HEK293T (cell line): ENCODE measurements around the gene DDAH1.

ENCODE experiments used
- CTCF ChIA-PET: fragments of 350-600 bp; formaldehyde crosslinking; extraction: SDS; loops from one replicate; lab custom pipeline; 2021; ENCODE audit warnings: antibody characterized with exemption, inconsistent platforms; lab: Yijun Ruan, JAX
- POLR2A ChIA-PET: fragments of 350-600 bp; formaldehyde crosslinking; extraction: SDS; loops from one replicate; lab custom pipeline; 2020; ENCODE audit warnings: antibody characterized with exemption, inconsistent platforms; lab: Yijun Ruan, JAX
- DNase-seq: peaks from one replicate; pipeline ENCODE4 v3.0.0; 2012; ENCODE audit warnings: mixed read lengths; ENCODE audit errors: extremely low spot score
- ARNT ChIP-seq: fragments of 450-650 bp; IDR thresholded peaks from 2 replicates; pipeline ENCODE4 v1.6.1; 2017; ENCODE audit warnings: mild to moderate bottlenecking
- BHLHE40 ChIP-seq: fragments of 450-650 bp; IDR thresholded peaks from 2 replicates; pipeline ENCODE4 v1.6.1; 2016; ENCODE audit warnings: mild to moderate bottlenecking, moderate library complexity, borderline replicate concordance
- CTBP1 ChIP-seq: fragments of 450-650 bp; IDR thresholded peaks from 2 replicates; pipeline ENCODE4 v1.6.1; 2016; ENCODE audit warnings: borderline replicate concordance
- ELF4 ChIP-seq: fragments of 450-650 bp; IDR thresholded peaks from 2 replicates; pipeline ENCODE4 v1.6.1; 2017; ENCODE audit warnings: antibody characterized with exemption
- FOXA1 ChIP-seq: fragments of 450-650 bp; IDR thresholded peaks from 2 replicates; pipeline ENCODE4 v1.6.1; 2016; ENCODE audit warnings: mild to moderate bottlenecking
- FOXK2 ChIP-seq: fragments of 450-650 bp; IDR thresholded peaks from 2 replicates; pipeline ENCODE4 v1.6.1; 2016; ENCODE audit warnings: mild to moderate bottlenecking
- FOXM1 ChIP-seq: fragments of 450-650 bp; IDR thresholded peaks from 2 replicates; pipeline ENCODE4 v1.6.1; 2017; ENCODE audit warnings: mild to moderate bottlenecking, borderline replicate concordance
- HDGF ChIP-seq: fragments of 450-650 bp; IDR thresholded peaks from 2 replicates; pipeline ENCODE4 v1.6.1; 2017; ENCODE audit warnings: antibody characterized with exemption, borderline replicate concordance
- L3MBTL2 ChIP-seq: fragments of 450-650 bp; conservative IDR thresholded peaks from 2 replicates; pipeline ENCODE4 v1.6.1; 2016; ENCODE audit warnings: mild to moderate bottlenecking
- LEF1 ChIP-seq: fragments of 450-650 bp; IDR thresholded peaks from 2 replicates; pipeline ENCODE4 v1.6.1; 2017; ENCODE audit warnings: mild to moderate bottlenecking, borderline replicate concordance
- NFRKB ChIP-seq: fragments of 450-650 bp; IDR thresholded peaks from 2 replicates; pipeline ENCODE4 v1.6.1; 2016; ENCODE audit warnings: mild to moderate bottlenecking, moderate library complexity
- PKNOX1 ChIP-seq: fragments of 450-650 bp; IDR thresholded peaks from 2 replicates; pipeline ENCODE4 v1.6.1; 2016
- SP1 ChIP-seq: fragments of 450-650 bp; IDR thresholded peaks from 2 replicates; pipeline ENCODE4 v1.6.1; 2017
- SUZ12 ChIP-seq: fragments of 450-650 bp; IDR thresholded peaks from 2 replicates; pipeline ENCODE4 v1.6.1; 2016; ENCODE audit warnings: mild to moderate bottlenecking
- TARDBP ChIP-seq: fragments of 450-650 bp; IDR thresholded peaks from 2 replicates; pipeline ENCODE4 v1.6.1; 2016
- ZNF384 ChIP-seq: fragments of 450-650 bp; IDR thresholded peaks from 2 replicates; pipeline ENCODE4 v1.6.1; 2016

The DDAH1 gene

GRCh38 chr1:85319491-85319890 is 145.5 kb downstream of the DDAH1 start:
- CTCF ChIA-PET, result no interaction called here
- no peak for DNase-seq
- POLR2A ChIA-PET, result no interaction called here
- no peak for TF ChIP-seq ARNT
- no peak for TF ChIP-seq FOXK2
- TF ChIP-seq FOXA1, result no peak
- no peak for TF ChIP-seq SP1
- TF ChIP-seq HDGF, result no peak
- no peak for TF ChIP-seq PKNOX1
- no peak for TF ChIP-seq BHLHE40
- no peak for TF ChIP-seq CTBP1
- TF ChIP-seq NFRKB, result no peak
- TF ChIP-seq FOXM1, result no peak
- TF ChIP-seq ELF4, result no peak
- TF ChIP-seq L3MBTL2, result no peak
- TF ChIP-seq SUZ12, result no peak
- no peak for TF ChIP-seq TARDBP
- no peak for TF ChIP-seq LEF1
- TF ChIP-seq ZNF384, result no peak

GRCh38 chr1:85318217-85318616 is 146.7 kb downstream of the DDAH1 start:
- ChIA-PET POLR2A (no interaction called here), CTCF (no interaction called here)
- no peak for TF ChIP-seq FOXK2
- no peak for TF ChIP-seq FOXM1
- peak; percentile 73 for TF ChIP-seq PKNOX1
- no peak for TF ChIP-seq ZNF384
- TF ChIP-seq LEF1, result no peak
- TF ChIP-seq HDGF, result no peak
- TF ChIP-seq NFRKB, result no peak
- DNase-seq, result no peak

DNA sequence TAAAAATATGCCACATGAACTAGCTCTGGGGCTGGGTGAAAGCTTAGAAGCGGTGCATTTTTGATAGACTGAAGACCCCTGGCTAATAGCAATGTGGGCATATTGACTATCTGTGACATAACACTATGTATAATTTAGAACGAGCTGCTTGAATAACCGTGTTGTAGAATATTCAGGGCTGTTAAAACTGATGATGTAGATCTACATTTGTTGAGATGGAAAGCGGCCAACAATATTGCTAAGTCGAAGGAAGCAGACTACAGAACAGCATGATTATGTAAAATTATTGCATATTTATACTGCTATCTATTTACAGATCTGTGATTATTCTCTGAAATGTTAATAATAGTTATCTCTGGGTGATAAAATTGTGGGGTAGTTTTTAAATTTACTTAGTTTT is 147.4 kb downstream of the DDAH1 start:
- ChIA-PET CTCF (interaction anchor here (0.6 kb wide), 1 partner anchor 149 kb away, joined by 5 read pairs; no protein-coding TSS in a partner anchor), POLR2A (interaction anchor here (2.0 kb wide), 1 partner anchor 264 kb away, joined by 7 read pairs; the partner anchor contains the start of gene CCN1)
- TF ChIP-seq ZNF384 (no peak), HDGF (no peak), PKNOX1 (no peak), ARNT (no peak), CTBP1 (no peak), LEF1 (no peak)
- DNase-seq, result no peak

- DNase-seq, result no peak
- POLR2A ChIA-PET, result interaction anchor here (1.1 to 2.0 kb wide), 2 partner anchors 265 to 392 kb away, joined by 3 to 7 read pairs; partner anchors contain the start of genes CCN1 and ZNHIT6
- TF ChIP-seq FOXM1, result no peak
- CTCF ChIA-PET, result no interaction called here
These were observed 148.6 kb downstream of the DDAH1 start for GRCh38 chr1:85316321-85316720.

DNA sequence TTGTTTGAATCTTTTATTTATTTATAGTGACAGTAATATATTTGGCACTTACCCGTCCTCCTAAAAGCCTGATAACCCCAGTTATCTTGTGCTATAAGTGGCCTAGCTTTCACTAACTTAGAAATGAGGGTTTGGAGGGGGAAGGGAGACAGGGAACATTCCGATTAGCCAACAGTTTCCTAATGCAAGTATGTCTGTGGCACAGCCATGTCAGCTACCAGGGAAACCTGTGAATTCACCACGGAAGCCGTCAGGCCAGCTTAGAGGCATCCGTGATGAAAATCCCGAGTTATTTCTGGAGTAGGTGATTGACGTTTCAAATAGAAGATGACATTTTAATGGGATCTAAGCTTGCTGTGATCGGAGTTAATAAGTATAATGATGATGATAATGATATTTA is 149.2 kb downstream of the DDAH1 start:
- CTCF ChIA-PET, result no interaction called here
- POLR2A ChIA-PET, result interaction anchor here (1.1 to 2.0 kb wide), 2 partner anchors 265 to 392 kb away, joined by 3 to 7 read pairs; partner anchors contain the start of genes CCN1 and ZNHIT6
- no peak for TF ChIP-seq PKNOX1
- TF ChIP-seq FOXM1, result no peak
- no peak for TF ChIP-seq SP1
- TF ChIP-seq FOXA1, result no peak
- no peak for DNase-seq

DNA sequence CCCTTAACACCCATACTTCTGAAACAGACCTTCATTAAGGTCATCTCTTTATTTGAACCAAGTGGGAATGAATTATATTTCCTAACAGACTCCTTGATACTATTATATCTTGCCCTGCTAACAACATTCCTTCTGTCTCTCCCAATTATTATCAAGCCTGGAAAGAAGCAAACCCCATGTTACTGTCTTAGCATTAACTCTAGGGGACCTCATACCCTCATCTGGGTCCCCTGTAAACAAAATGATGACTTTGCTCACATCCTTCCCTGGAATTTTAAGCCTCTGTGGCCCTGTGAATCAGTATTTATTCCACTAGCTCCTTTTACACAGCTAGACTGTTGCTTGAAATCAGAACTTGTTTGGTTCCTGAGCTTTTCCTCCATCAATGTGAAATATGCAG is 150.2 kb downstream of the DDAH1 start:
- CTCF ChIA-PET, result interaction anchor here (1.3 kb wide), 1 partner anchor 267 kb away, joined by 4 read pairs; no protein-coding TSS in a partner anchor
- no peak for DNase-seq
- POLR2A ChIA-PET, result interaction anchor here (0.6 kb wide), 1 partner anchor 38 kb away, joined by 3 read pairs; the partner anchor contains the start of gene BCL10
- TF ChIP-seq ARNT (no peak), ELF4 (no peak), LEF1 (no peak), NFRKB (no peak), FOXM1 (no peak), CTBP1 (no peak), SP1 (no peak)
